ENCODE results near the gene DENND2D. TPM values are rescaled to one million over a fixed set of nuclear protein-coding genes. Genes with fewer than 3 reads are reported as not detected.

The DENND2D gene
- total and polyA plus RNA-seq, 2 donors from 2014 or later = 45.3 to 81.0 TPM

- H3K27me3 ChIP-seq (ENCODE audit: control insufficient read depth, insufficient read depth, low read length) = no peaks in the 10 kb centered on the region
- TF ChIP-seq CTCF (IDR thresholded peaks at IDR 0.05; ENCODE audit: borderline replicate concordance, extremely low read depth, insufficient read depth) = no peak
- no peaks in the 10 kb centered on the region for H3K36me3 ChIP-seq (ENCODE audit: control insufficient read depth in 2 of 3, insufficient read depth in 3 of 3, low read length in 3 of 3)
- H3K27ac ChIP-seq (ENCODE audit: low read depth in 2 of 2, low read length in 2 of 2) = peak overlapping the region; percentile 90 to 96
- intact Hi-C loops (cut with DNase I) = no loop called here
- FAIRE-seq (no peak), DNase-seq (peak in 1 of 5 donors; percentile 60)
- peak overlapping the region; percentile 84 to 98 (median 96) for H3K4me3 ChIP-seq (ENCODE audit: low read length in 3 of 3)
- no peaks in the 10 kb centered on the region for H3K9me3 ChIP-seq (ENCODE audit: control insufficient read depth in 2 of 3, insufficient read depth in 1 of 3, low read length in 3 of 3)
- H3K9ac ChIP-seq (ENCODE audit: low read length in 3 of 3) = peak overlapping the region; percentile 82 to 92 (median 86)
- H3K4me1 ChIP-seq (ENCODE audit: control insufficient read depth in 2 of 3, insufficient read depth in 2 of 3, low read depth in 1 of 3, low read length in 3 of 3) = peaks cover 0 to 8% (median 4%) of the 10 kb centered on the region in 3 donors
These were observed 59.8 kb downstream of the DENND2D start for GRCh38 chr1:111140680-111140967.

GRCh38 chr1:111139956-111140679 lies 60.3 kb downstream of the DENND2D start, which contains the start of the genes CEPT1 and DRAM2:
CEPT1 (plus strand) TSS chr1:111140223; CDS start chr1:111147715, 7,492 bp downstream.
DRAM2 (minus strand) TSS chr1:111140093; CDS start chr1:111131554, 8,539 bp downstream.
- Histone ChIP-seq H3K9me3 (ENCODE audit: control insufficient read depth in 2 of 3, insufficient read depth in 1 of 3, low read length in 3 of 3) (no peaks in the 10 kb centered on the region), H3K36me3 (ENCODE audit: control insufficient read depth in 2 of 3, insufficient read depth in 3 of 3, low read length in 3 of 3) (no peaks in the 10 kb centered on the region), H3K27me3 (ENCODE audit: control insufficient read depth, insufficient read depth, low read length) (no peaks in the 10 kb centered on the region), H3K9ac (ENCODE audit: low read length in 3 of 3) (peak within 1 kb of the TSS; percentile 82 to 92 (median 86)), H3K4me3 (ENCODE audit: low read length in 3 of 3) (peak within 1 kb of the TSS; percentile 84 to 98 (median 96)), H3K4me1 (ENCODE audit: control insufficient read depth in 2 of 3, insufficient read depth in 2 of 3, low read depth in 1 of 3, low read length in 3 of 3) (peaks cover 0 to 8% (median 4%) of the 10 kb centered on the region in 3 donors), H3K27ac (ENCODE audit: low read depth in 2 of 2, low read length in 2 of 2) (peak within 1 kb of the TSS; percentile 90 to 96)
- intact Hi-C loops (cut with DNase I) = no loop called here
- TF ChIP-seq CTCF (IDR thresholded peaks at IDR 0.05; ENCODE audit: borderline replicate concordance, extremely low read depth, insufficient read depth) = no peak
- FAIRE-seq (no peak), DNase-seq (peak; percentile 95 to 99 (median 97))

- Histone ChIP-seq H3K4me3 (ENCODE audit: low read length in 3 of 3) (peak overlapping the region; percentile 84 to 98 (median 96)), H3K27me3 (ENCODE audit: control insufficient read depth, insufficient read depth, low read length) (no peaks in the 10 kb centered on the region), H3K4me1 (ENCODE audit: control insufficient read depth in 2 of 3, insufficient read depth in 2 of 3, low read depth in 1 of 3, low read length in 3 of 3) (peaks cover 0 to 8% (median 4%) of the 10 kb centered on the region in 3 donors), H3K9ac (ENCODE audit: low read length in 3 of 3) (peak overlapping the region; percentile 82 to 92 (median 86)), H3K27ac (ENCODE audit: low read depth in 2 of 2, low read length in 2 of 2) (peak overlapping the region; percentile 90 to 96), H3K9me3 (ENCODE audit: control insufficient read depth in 2 of 3, insufficient read depth in 1 of 3, low read length in 3 of 3) (no peaks in the 10 kb centered on the region), H3K36me3 (ENCODE audit: control insufficient read depth in 2 of 3, insufficient read depth in 3 of 3, low read length in 3 of 3) (no peaks in the 10 kb centered on the region)
- peak in 3 of 5 donors; percentile 73 to 84 (median 83) for DNase-seq
- TF ChIP-seq CTCF (IDR thresholded peaks at IDR 0.05; ENCODE audit: borderline replicate concordance, extremely low read depth, insufficient read depth) = no peak
- intact Hi-C loops (cut with DNase I) = no loop called here
- no peak for FAIRE-seq
These were observed 61.0 kb downstream of the DENND2D start for GRCh38 chr1:111139324-111139955.

Other genes starting within 250 kb of the DENND2D start
- 12.3 TPM for gene LRIF1, start 236.7 kb downstream of the DENND2D start, total RNA-seq
- 5.2 TPM for gene LRIF1, start 236.7 kb downstream of the DENND2D start, polyA plus RNA-seq (ENCODE audit: insufficient read depth, low read depth, low replicate concordance)
- 31.9 TPM for gene DRAM2, start 60.6 kb downstream of the DENND2D start, total RNA-seq
- gene DRAM2, start 60.6 kb downstream of the DENND2D start, polyA plus RNA-seq (ENCODE audit: insufficient read depth, low read depth, low replicate concordance) = 54.5 TPM
- gene CEPT1, start 60.4 kb downstream of the DENND2D start, total RNA-seq = 35.7 TPM
- gene CEPT1, start 60.4 kb downstream of the DENND2D start, polyA plus RNA-seq (ENCODE audit: insufficient read depth, low read depth, low replicate concordance) = 19.2 TPM
- gene CHI3L2, start 27.1 kb upstream of the DENND2D start, total RNA-seq = 27.2 TPM
- gene CHI3L2, start 27.1 kb upstream of the DENND2D start, polyA plus RNA-seq (ENCODE audit: insufficient read depth, low read depth, low replicate concordance) = 5.8 TPM
- not detected for gene CHIA, start 90.2 kb upstream of the DENND2D start, total RNA-seq
- gene CHIA, start 90.2 kb upstream of the DENND2D start, polyA plus RNA-seq (ENCODE audit: insufficient read depth, low read depth, low replicate concordance) = 0.52 TPM
- 3.4 TPM for gene OVGP1, start 227.1 kb upstream of the DENND2D start, total RNA-seq
- 2.6 TPM for gene OVGP1, start 227.1 kb upstream of the DENND2D start, polyA plus RNA-seq (ENCODE audit: insufficient read depth, low read depth, low replicate concordance)
- gene WDR77, start 248.6 kb upstream of the DENND2D start, total RNA-seq = 26.5 TPM
- 28.2 TPM for gene WDR77, start 248.6 kb upstream of the DENND2D start, polyA plus RNA-seq (ENCODE audit: insufficient read depth, low read depth, low replicate concordance)
- 207 TPM for gene ATP5PB, start 248.8 kb upstream of the DENND2D start, total RNA-seq
- gene ATP5PB, start 248.8 kb upstream of the DENND2D start, polyA plus RNA-seq (ENCODE audit: insufficient read depth, low read depth, low replicate concordance) = 791 TPM

Measured in kidney (tissue), 14 donors.